K562 (cell line): ENCODE results near the gene HOXA2. TPM values are rescaled to one million over a fixed set of nuclear protein-coding genes. Genes with fewer than 3 reads are reported as not detected.

Source experiments
- ATAC-seq: fragments of 200-7000 bp; cut with Tn5 transposase; 3 replicates; pipeline ENCODE4 v1.9.1; 2020; ENCODE audit warnings: moderate library complexity
- BruUV-seq: library from RNA; stranded (reverse); fragments of 400-500 nt; replicated peaks from 2 replicates; lab custom pipeline; 2021; lab: Mats Ljungman, UMichigan
- CTCF ChIA-PET: fragments of 300-600 bp; formaldehyde crosslinking; extraction: SDS; loops from one replicate; lab custom pipeline; 2021; ENCODE audit warnings: low intra/inter-chr PET ratio; lab: Yijun Ruan, JAX
- POLR2A ChIA-PET: fragments of 300-600, 350-650 bp; sonication (Branson Sonifier 250); formaldehyde crosslinking; extraction: SDS; loops from one replicate; lab custom pipeline; 2021; ENCODE audit warnings: antibody characterized with exemption, inconsistent platforms; lab: Yijun Ruan, JAX
- DNase-seq, 4 experiments: peaks; one replicate each; pipeline versions ENCODE4 v3.0.0 to v3.0.0-alpha.2; 2011 to 2018; ENCODE audit warnings: low spot score in 3 of 4, mixed read lengths in 3 of 4; ENCODE audit errors: extremely low read depth in 1 of 4
- FAIRE-seq: peaks from 2 replicates; lab custom pipeline; 2011; peaks lifted over from hg19 to GRCh38; lab: Jason Lieb, UNC
- H2AFZ ChIP-seq: 2 replicates; pipeline ENCODE4 v1.6.0; 2011; ENCODE audit warnings: low read depth, low read length, control low read depth, inconsistent platforms
- H3K27ac ChIP-seq: fragments of 200-600 bp; 3 replicates; pipeline ENCODE4 v1.8.0; 2011; ENCODE audit warnings: low read depth, mild to moderate bottlenecking, control low read depth, inconsistent platforms, low read length, moderate library complexity, mixed read lengths; ENCODE audit errors: extremely low read depth
- H3K27me3 ChIP-seq, 2 experiments: fragments of 300-600 bp in 1 of 2; 2 replicates in 1 of 2; 3 replicates in 1 of 2; pipeline versions ENCODE4 v1.6.0 to v1.8.0; 2011; ENCODE audit warnings: inconsistent platforms in 2 of 2, low read length in 2 of 2, mild to moderate bottlenecking in 1 of 2, mixed read lengths in 1 of 2, moderate library complexity in 1 of 2; ENCODE audit not compliant: control insufficient read depth in 2 of 2, insufficient read depth in 2 of 2
- H3K36me3 ChIP-seq: fragments of 300-600 bp; 3 replicates; pipeline ENCODE4 v1.8.0; 2011; ENCODE audit warnings: mild to moderate bottlenecking, low read length, inconsistent platforms; ENCODE audit not compliant: control insufficient read depth, insufficient read depth
- H3K4me1 ChIP-seq, 2 experiments: fragments of 200-600 bp in 1 of 2; replicated peaks in 1 of 2; 2 replicates in 1 of 2; 3 replicates in 1 of 2; pipeline versions ENCODE4 v1.5.1 to v1.8.0; 2011; ENCODE audit warnings: inconsistent platforms in 2 of 2, low read length in 2 of 2, mild to moderate bottlenecking in 1 of 2, mixed read lengths in 1 of 2, moderate library complexity in 1 of 2; ENCODE audit not compliant: control insufficient read depth in 2 of 2, insufficient read depth in 2 of 2
- H3K4me2 ChIP-seq: 2 replicates; pipeline ENCODE4 v1.6.1; 2011; ENCODE audit warnings: low read length, control low read depth, inconsistent platforms, mixed read lengths; ENCODE audit not compliant: insufficient read depth
- H3K4me3 ChIP-seq: fragments of 200-600 bp; sonication (generic), shearing (Covaris generic); 2 replicates; pipeline ENCODE4 v1.5.1; 2016; ENCODE audit warnings: control low read depth, inconsistent platforms
- H3K79me2 ChIP-seq: fragments of 200-600 bp; 3 replicates; pipeline ENCODE4 v1.8.0; 2011; ENCODE audit warnings: low read length, inconsistent platforms; ENCODE audit not compliant: control insufficient read depth, insufficient read depth
- H3K9ac ChIP-seq, 2 experiments: 2 replicates each; pipeline versions ENCODE4 v1.6.0 to v1.6.1; 2011; ENCODE audit warnings: low read depth in 2 of 2, low read length in 2 of 2, control low read depth in 1 of 2, inconsistent platforms in 1 of 2, mild to moderate bottlenecking in 1 of 2, mixed read lengths in 1 of 2; ENCODE audit not compliant: insufficient read depth in 1 of 2
- H3K9me1 ChIP-seq: one replicate; pipeline ENCODE4 v1.6.0; 2011; ENCODE audit warnings: inconsistent platforms, mild to moderate bottlenecking, low read length, moderate library complexity; ENCODE audit not compliant: control insufficient read depth, insufficient read depth
- H3K9me3 ChIP-seq: replicated peaks from 2 replicates; pipeline ENCODE4 v1.5.1; 2011; ENCODE audit warnings: low read depth, low read length, inconsistent platforms; ENCODE audit not compliant: control insufficient read depth, insufficient read depth
- H4K20me1 ChIP-seq: replicated peaks from 2 replicates; pipeline ENCODE4 v1.6.1; 2011; ENCODE audit warnings: low read length, inconsistent platforms, mixed read lengths; ENCODE audit not compliant: control insufficient read depth, insufficient read depth
- ETV1 ChIP-seq: fragments of 450-650 bp; conservative IDR thresholded peaks from 2 replicates; pipeline ENCODE4 v1.6.1; 2016; ENCODE audit warnings: missing genetic modification characterization, control low read depth, low read depth, missing compliant biosample characterization
- HDAC8 ChIP-seq: fragments of 450-650 bp; IDR thresholded peaks from 2 replicates; pipeline ENCODE4 v1.6.1; 2016; ENCODE audit warnings: mild to moderate bottlenecking, missing genetic modification characterization, moderate library complexity, missing compliant biosample characterization
- SRF ChIP-seq, 2 experiments: fragments of 250-450, 450-650 bp in 1 of 2; sonication (Bioruptor Pico) in 1 of 2; sonication (generic) in 1 of 2; formaldehyde crosslinking; IDR thresholded peaks; 2 replicates each; pipeline versions ENCODE4 v1.5.0 to v1.5.1; 2020 to 2022; ENCODE audit warnings: mild to moderate bottlenecking in 1 of 2, missing genetic modification reagents in 1 of 2
- ZNF282 ChIP-seq: sonication (generic); formaldehyde crosslinking; IDR thresholded peaks from 2 replicates; pipeline ENCODE4 v1.8.1; 2023; ENCODE audit warnings: missing genetic modification reagents
- ZNF79 ChIP-seq: fragments of 250-450 bp; sonication (Bioruptor Pico); IDR thresholded peaks from 2 replicates; pipeline ENCODE4 v1.4.0; 2020; ENCODE audit warnings: low read depth, mild to moderate bottlenecking, moderate library complexity
- WGBS: fragments of 100-300 bp; shearing (Covaris generic); methylation state at CpG from one replicate; pipeline ENCODE4 v1.1.6; 2016; ENCODE audit warnings: low coverage, mixed read lengths; ENCODE audit not compliant: insufficient coverage; ENCODE audit errors: missing lambda C conversion rate; 5-methylcytosine and 5-hydroxymethylcytosine counted together
- in situ Hi-C: fragments of 300-500 bp; cut with MboI; formaldehyde crosslinking; loops from 4 replicates; pipeline ENCODE4 v1.15.0; 2018; ENCODE audit warnings: inconsistent platforms, mixed read lengths
- intact Hi-C: fragments of 100-400 bp; cut with micrococcal nuclease; formaldehyde crosslinking; loops from 2 replicates; pipeline ENCODE4 v1.14.2; 2022
- polyA plus RNA-seq, 8 experiments: library from polyadenylated mRNA; depleted of rRNA in 4 of 8; stranded (reverse) in 5 of 8; unstranded in 3 of 8; fragments of >200 nt; fragmentation: Nextera tagmentation in 2 of 8; fragmentation: Illumina TruSeq in 1 of 8; extraction: Ambion mirVana in 2 of 8; extraction: Trizol in 1 of 8; gene quantifications; 2 replicates each; pipeline versions ENCODE4 v1.2.1 to v1.2.3, GENCODE V29; 2011 to 2014; ENCODE audit warnings: inconsistent platforms in 1 of 8, missing spikeins in 1 of 8
- total RNA-seq, 7 experiments: library from RNA; depleted of rRNA in 6 of 7; stranded (reverse); fragments of >200 nt in 6 of 7; fragmentation: Illumina TruSeq in 2 of 7; extraction: Trizol in 2 of 7; gene quantifications; 2 replicates each; pipeline versions ENCODE4 v1.2.1 to v1.2.3, GENCODE V29; 2011 to 2021; ENCODE audit warnings: low replicate concordance in 1 of 7
- TF ChIP-seq, protein P1 (sequence below): fragments of 450-650 bp; IDR thresholded peaks from 2 replicates; pipeline ENCODE4 v1.6.1; 2016; ENCODE audit warnings: mild to moderate bottlenecking
- TF ChIP-seq, protein P2 (sequence below): fragments of 450-650 bp; conservative IDR thresholded peaks from 2 replicates; pipeline ENCODE4 v1.6.1; 2016; ENCODE audit warnings: missing genetic modification characterization, low read depth, mild to moderate bottlenecking, missing compliant biosample characterization, moderate library complexity

HOXA2 gene
- total and polyA plus RNA-seq, 9 of the 15 experiments (the other 6 are each of a cell fraction or from before 2014, with no cell fraction given), result 0.04 TPM; not detected in 8

DNA sequence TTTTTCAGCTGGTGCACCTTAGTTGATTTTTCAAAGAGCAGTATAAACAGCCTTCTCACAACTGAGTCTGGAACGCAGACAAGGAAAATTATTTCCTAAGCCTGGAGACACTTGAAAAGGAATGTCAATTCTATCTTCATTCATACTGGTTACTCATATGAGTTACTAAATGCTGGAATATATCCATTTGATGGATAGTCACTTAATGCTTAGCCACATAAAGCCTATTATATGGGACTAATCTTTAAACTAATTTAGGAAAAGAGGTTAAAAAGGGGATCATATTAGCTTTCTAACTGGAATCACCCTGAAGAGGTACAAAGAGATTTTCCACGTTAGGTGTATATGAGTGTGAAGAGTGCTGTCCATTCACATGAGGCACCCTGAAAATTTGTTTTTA is 29.7 kb upstream of the HOXA2 start:
- peaks cover 0 to 7% of the 10 kb centered on the region in 2 experiments; a peak in 1 of 5 replicates for H3K4me1 ChIP-seq
- intact Hi-C loops, result no loop called here
- no peak overlapping the region for H3K4me3 ChIP-seq
- TF ChIP-seq ETV1 (tag), result no peak
- FAIRE-seq, result no peak
- H3K9me1 ChIP-seq, result no peaks in the 10 kb centered on the region
- no peaks in the 10 kb centered on the region for H3K9me3 ChIP-seq
- H3K4me2 ChIP-seq, result no peak overlapping the region
- H2AFZ ChIP-seq, result no peak overlapping the region
- no peaks in the 10 kb centered on the region for H3K36me3 ChIP-seq
- no peak overlapping the region for H3K9ac ChIP-seq
- no peaks in the 10 kb centered on the region for H3K79me2 ChIP-seq
- no peak overlapping the region for H3K27ac ChIP-seq
- WGBS, result 6% methylated on average over 2 of the region's 2 CpGs
- no peaks in the 10 kb centered on the region; the same call in 1 of the 2 replicates for H4K20me1 ChIP-seq
- no peak for DNase-seq
- POLR2A ChIA-PET, result no interaction called here
- no TSS peak for BruUV-seq
- peaks cover 20 to 31% of the 10 kb centered on the region in 2 experiments for H3K27me3 ChIP-seq
- CTCF ChIA-PET, result no interaction called here
- in situ Hi-C loops, result no loop called here
- no peak for ATAC-seq

DNA sequence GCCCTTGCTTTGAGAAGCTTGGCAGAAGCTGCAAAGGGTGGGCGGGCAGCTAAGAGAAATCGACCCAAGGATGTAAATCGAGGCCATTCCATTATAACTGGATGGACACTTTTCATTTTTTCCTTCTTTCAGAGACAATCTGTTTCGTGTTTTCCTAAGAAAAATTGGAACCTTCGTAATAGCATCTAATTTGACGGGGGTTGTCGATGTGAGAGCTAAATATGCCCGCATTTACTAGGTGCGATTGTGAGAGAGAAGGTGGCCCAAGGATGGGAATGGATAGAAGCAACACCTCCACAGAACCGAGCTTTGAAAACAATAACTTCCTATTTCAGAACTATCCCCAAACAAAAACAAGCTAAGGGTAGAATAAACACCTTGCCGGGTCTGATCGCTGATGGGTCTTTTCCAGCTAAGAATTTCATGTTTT is 28.9 kb upstream of the HOXA2 start:
- Histone ChIP-seq H3K9me1 (no peaks in the 10 kb centered on the region), H3K27ac (no peak overlapping the region), H3K9me3 (no peaks in the 10 kb centered on the region), H3K9ac (no peak overlapping the region), H3K4me2 (no peak overlapping the region), H2AFZ (no peak overlapping the region), H4K20me1 (no peaks in the 10 kb centered on the region; the same call in 1 of the 2 replicates), H3K79me2 (no peaks in the 10 kb centered on the region), H3K27me3 (peaks cover 16 to 24% of the 10 kb centered on the region in 2 experiments), H3K36me3 (no peaks in the 10 kb centered on the region), H3K4me3 (no peak overlapping the region), H3K4me1 (peaks cover 0 to 7% of the 10 kb centered on the region in 2 experiments; a peak in 1 of 5 replicates)
- ATAC-seq (no peak), FAIRE-seq (no peak), DNase-seq (no peak)
- POLR2A ChIA-PET, result interaction anchor here (0.7 kb wide), 2 partner anchors 18 to 459 kb away, joined by 3 read pairs; no protein-coding TSS in a partner anchor
- BruUV-seq, result no TSS peak
- CTCF ChIA-PET, result no interaction called here
- in situ Hi-C loops, result no loop called here
- intact Hi-C loops, result no loop called here
- WGBS, result under 1% methylated on average over 12 of the region's 12 CpGs
- TF ChIP-seq, protein P1, sequence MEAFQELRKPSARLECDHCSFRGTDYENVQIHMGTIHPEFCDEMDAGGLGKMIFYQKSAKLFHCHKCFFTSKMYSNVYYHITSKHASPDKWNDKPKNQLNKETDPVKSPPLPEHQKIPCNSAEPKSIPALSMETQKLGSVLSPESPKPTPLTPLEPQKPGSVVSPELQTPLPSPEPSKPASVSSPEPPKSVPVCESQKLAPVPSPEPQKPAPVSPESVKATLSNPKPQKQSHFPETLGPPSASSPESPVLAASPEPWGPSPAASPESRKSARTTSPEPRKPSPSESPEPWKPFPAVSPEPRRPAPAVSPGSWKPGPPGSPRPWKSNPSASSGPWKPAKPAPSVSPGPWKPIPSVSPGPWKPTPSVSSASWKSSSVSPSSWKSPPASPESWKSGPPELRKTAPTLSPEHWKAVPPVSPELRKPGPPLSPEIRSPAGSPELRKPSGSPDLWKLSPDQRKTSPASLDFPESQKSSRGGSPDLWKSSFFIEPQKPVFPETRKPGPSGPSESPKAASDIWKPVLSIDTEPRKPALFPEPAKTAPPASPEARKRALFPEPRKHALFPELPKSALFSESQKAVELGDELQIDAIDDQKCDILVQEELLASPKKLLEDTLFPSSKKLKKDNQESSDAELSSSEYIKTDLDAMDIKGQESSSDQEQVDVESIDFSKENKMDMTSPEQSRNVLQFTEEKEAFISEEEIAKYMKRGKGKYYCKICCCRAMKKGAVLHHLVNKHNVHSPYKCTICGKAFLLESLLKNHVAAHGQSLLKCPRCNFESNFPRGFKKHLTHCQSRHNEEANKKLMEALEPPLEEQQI, result no peak
- TF ChIP-seq ZNF79 (no peak), HDAC8 (tag) (no peak), SRF (CRISPR knock-in tag; IDR thresholded peaks at IDR 0.05) (no peak), ZNF282 (CRISPR knock-in tag) (no peak)
- TF ChIP-seq, protein P2, sequence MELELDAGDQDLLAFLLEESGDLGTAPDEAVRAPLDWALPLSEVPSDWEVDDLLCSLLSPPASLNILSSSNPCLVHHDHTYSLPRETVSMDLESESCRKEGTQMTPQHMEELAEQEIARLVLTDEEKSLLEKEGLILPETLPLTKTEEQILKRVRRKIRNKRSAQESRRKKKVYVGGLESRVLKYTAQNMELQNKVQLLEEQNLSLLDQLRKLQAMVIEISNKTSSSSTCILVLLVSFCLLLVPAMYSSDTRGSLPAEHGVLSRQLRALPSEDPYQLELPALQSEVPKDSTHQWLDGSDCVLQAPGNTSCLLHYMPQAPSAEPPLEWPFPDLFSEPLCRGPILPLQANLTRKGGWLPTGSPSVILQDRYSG (tag), result no peak
